HAP-1 (cell line): Measurements from ENCODE around the gene PAX7.
"Not testable (repeated sequence)": the region's sequence is repeated elsewhere in the genome, so short reads cannot be mapped to it uniquely, and the experiment has no call there.

ENCODE experiments used
- DNase-seq, 2 experiments: peaks; one replicate each; pipeline ENCODE4 v3.0.0-alpha.2; 2016 to 2020; ENCODE audit warnings: low spot score in 2 of 2
- H3K27me3 ChIP-seq: fragments of 250-450 bp; sonication (Bioruptor Pico); 2 replicates; pipeline ENCODE4 v1.5.1; 2020; ENCODE audit warnings: low read depth, mild to moderate bottlenecking, moderate library complexity
- H3K36me3 ChIP-seq: fragments of 250-450 bp; sonication (Bioruptor Pico); replicated peaks from 2 replicates; pipeline ENCODE4 v1.5.1; 2020; ENCODE audit warnings: mild to moderate bottlenecking
- H3K4me1 ChIP-seq: fragments of 250-450 bp; sonication (Bioruptor Pico); 2 replicates; pipeline ENCODE4 v1.5.1; 2020; ENCODE audit warnings: mild to moderate bottlenecking
- H3K4me3 ChIP-seq: fragments of 250-450 bp; sonication (Bioruptor Pico); 2 replicates; pipeline ENCODE4 v1.5.1; 2020; ENCODE audit warnings: mild to moderate bottlenecking, moderate library complexity
- H3K9me3 ChIP-seq: fragments of 250-450 bp; sonication (Bioruptor Pico); 2 replicates; pipeline ENCODE4 v1.5.1; 2020; ENCODE audit warnings: mild to moderate bottlenecking, moderate library complexity
- in situ Hi-C: fragments of 300-500 bp; cut with MboI; formaldehyde crosslinking; loops from 3 replicates; pipeline ENCODE4 v1.14.3; 2020; ENCODE audit warnings: low sequenced_read_pairs, inconsistent platforms, mixed read lengths

PAX7 gene

DNA sequence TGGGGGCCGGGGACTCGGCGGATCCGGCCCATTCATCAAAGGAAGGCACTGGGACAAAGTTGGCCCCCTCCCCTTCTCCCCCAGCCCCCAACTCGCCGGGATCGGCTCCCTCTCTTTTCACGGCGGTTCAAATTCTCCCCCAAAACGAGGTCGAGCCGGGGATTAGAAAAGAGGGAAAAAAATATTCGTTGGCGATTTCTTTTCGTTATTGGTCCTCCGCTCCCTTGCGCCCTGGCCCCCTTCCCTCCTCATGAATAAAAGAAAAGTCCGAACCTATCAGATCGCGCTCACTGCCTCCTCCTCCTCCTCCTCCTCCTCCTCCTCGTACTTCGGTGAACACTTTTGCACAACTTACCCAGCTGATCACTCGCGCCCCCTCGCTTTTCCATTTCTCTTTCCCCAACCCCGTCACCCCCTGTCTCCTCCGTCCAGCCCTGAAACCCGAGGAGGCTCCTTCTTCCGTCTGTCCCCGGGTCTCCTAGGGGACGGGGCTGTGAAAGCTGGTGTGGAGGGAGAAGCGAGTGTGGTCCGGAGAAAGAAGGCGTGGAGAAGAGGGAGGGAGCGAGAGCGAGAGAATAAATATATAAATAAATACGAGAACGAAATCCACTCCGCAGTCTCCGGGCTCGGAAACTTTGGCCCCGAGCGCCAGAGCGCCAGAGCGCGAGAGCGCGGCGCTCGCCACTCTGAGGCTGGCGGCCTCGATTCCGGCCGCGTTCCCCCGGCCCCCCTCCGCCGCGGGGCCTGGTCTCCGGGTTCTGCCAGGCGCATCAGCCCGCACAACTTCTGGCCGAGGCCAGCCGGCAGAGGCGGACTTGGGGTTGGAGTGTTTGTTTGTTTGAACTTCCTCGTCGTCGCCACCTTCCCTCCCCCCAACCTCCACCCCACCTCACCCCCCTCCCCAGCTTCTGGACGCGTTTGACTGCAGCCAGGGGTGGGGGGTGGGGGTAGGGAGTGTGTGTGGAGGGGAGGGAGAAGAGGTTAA, at the start of gene PAX7:
PAX7 (plus strand) TSS at position 336 of the 985 bp plus-strand sequence. CDS start 758 bp downstream, outside the sequence.
- Histone ChIP-seq H3K9me3 (no peaks in the 10 kb centered on the region), H3K4me3 (no peak within 1 kb of the TSS), H3K27me3 (peaks cover 90% of the 10 kb centered on the region), H3K4me1 (no peaks in the 10 kb centered on the region), H3K36me3 (no peaks in the 10 kb centered on the region)
- in situ Hi-C loops = no loop called here
- no peak for DNase-seq

- Histone ChIP-seq H3K4me1 (no peaks in the 10 kb centered on the region), H3K36me3 (no peaks in the 10 kb centered on the region), H3K27me3 (peaks cover under 1% of the 10 kb centered on the region; the same call in 1 of the 2 replicates), H3K4me3 (no peak overlapping the region), H3K9me3 (no peaks in the 10 kb centered on the region)
- DNase-seq = peak; percentile 12 to 74
- in situ Hi-C loops = loop anchor here (10.0 to 25.0 kb wide), 3 partner anchors 597 to 1069 kb away; no protein-coding TSS in a partner anchor
These were observed 49.2 kb upstream of the PAX7 start for GRCh38 chr1:18581420-18581880.

GRCh38 chr1:18582890-18583289, 47.8 kb upstream of the PAX7 start:
- no peak for DNase-seq
- no peak overlapping the region for H3K4me3 ChIP-seq
- H3K4me1 ChIP-seq = no peaks in the 10 kb centered on the region
- H3K27me3 ChIP-seq = peaks cover 14% of the 10 kb centered on the region
- H3K9me3 ChIP-seq = no peaks in the 10 kb centered on the region
- in situ Hi-C loops = loop anchor here (10.0 to 25.0 kb wide), 3 partner anchors 598 to 1071 kb away; no protein-coding TSS in a partner anchor
- no peaks in the 10 kb centered on the region for H3K36me3 ChIP-seq

GRCh38 chr1:18583326-18583941, 47.2 kb upstream of the PAX7 start:
- Histone ChIP-seq H3K27me3 (peaks cover 14% of the 10 kb centered on the region), H3K4me1 (no peaks in the 10 kb centered on the region), H3K9me3 (no peaks in the 10 kb centered on the region), H3K4me3 (no peak overlapping the region), H3K36me3 (no peaks in the 10 kb centered on the region)
- in situ Hi-C loops = loop anchor here (10.0 to 25.0 kb wide), 3 partner anchors 599 to 1071 kb away; no protein-coding TSS in a partner anchor
- DNase-seq = no peak

DNA sequence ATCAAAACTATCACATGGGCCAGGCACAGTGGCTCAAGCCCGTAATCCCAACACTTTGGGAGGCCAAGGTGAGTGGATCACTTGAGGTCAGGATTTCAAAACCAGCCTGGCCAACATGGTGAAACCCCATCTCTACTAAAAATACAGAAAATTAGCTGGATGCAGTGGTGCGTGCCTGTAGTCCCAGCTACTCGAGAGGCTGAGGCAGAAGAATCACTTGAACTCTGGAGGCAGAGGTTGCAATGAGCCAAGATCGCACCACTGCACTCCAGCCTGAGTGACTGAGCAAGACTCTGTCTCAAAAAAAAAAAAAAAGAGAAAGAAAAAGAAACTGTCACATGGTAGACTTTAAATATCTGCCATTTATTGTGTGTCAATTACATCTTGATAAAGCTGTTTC, 44.6 kb upstream of the PAX7 start:
- H3K9me3 ChIP-seq, H3K4me1 ChIP-seq, H3K4me3 ChIP-seq, DNase-seq, H3K36me3 ChIP-seq: not testable (repeated sequence)
- in situ Hi-C loops = loop anchor here (10.0 to 25.0 kb wide), 3 partner anchors 601 to 1074 kb away; no protein-coding TSS in a partner anchor
- peaks cover 14% of the 10 kb centered on the region for H3K27me3 ChIP-seq

GRCh38 chr1:18588093-18588492, 42.6 kb upstream of the PAX7 start:
- Histone ChIP-seq H3K4me3 (no peak overlapping the region), H3K9me3 (no peaks in the 10 kb centered on the region), H3K27me3 (peaks cover 14% of the 10 kb centered on the region), H3K36me3 (no peaks in the 10 kb centered on the region), H3K4me1 (no peaks in the 10 kb centered on the region)
- in situ Hi-C loops = loop anchor here (10.0 to 25.0 kb wide), 3 partner anchors 603 to 1076 kb away; no protein-coding TSS in a partner anchor
- DNase-seq = no peak

DNA sequence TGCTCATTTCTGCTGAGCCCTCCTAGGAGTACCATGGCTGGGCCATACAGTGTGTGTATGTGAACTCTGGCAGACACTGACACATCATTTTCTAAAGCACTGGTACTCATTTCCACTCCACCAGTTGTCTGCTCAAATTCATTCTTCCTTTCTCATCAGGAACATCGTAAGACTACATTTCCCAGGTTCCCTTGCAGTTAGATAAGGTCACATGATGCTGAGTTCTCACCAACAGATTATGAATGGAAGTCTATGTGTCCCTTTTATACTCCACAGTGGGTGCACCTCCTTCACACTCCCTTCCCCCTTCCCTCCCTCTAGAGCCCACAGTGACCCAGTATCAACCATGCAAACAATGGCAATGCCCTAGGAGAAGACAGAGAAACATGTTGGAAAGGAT, 38.3 kb upstream of the PAX7 start:
- Histone ChIP-seq H3K9me3 (no peaks in the 10 kb centered on the region), H3K27me3 (peaks cover 5% of the 10 kb centered on the region), H3K36me3 (no peaks in the 10 kb centered on the region), H3K4me1 (no peaks in the 10 kb centered on the region), H3K4me3 (no peak overlapping the region)
- in situ Hi-C loops = loop anchor here (25.0 kb wide), 2 partner anchors 930 to 1080 kb away; no protein-coding TSS in a partner anchor
- DNase-seq = no peak

DNA sequence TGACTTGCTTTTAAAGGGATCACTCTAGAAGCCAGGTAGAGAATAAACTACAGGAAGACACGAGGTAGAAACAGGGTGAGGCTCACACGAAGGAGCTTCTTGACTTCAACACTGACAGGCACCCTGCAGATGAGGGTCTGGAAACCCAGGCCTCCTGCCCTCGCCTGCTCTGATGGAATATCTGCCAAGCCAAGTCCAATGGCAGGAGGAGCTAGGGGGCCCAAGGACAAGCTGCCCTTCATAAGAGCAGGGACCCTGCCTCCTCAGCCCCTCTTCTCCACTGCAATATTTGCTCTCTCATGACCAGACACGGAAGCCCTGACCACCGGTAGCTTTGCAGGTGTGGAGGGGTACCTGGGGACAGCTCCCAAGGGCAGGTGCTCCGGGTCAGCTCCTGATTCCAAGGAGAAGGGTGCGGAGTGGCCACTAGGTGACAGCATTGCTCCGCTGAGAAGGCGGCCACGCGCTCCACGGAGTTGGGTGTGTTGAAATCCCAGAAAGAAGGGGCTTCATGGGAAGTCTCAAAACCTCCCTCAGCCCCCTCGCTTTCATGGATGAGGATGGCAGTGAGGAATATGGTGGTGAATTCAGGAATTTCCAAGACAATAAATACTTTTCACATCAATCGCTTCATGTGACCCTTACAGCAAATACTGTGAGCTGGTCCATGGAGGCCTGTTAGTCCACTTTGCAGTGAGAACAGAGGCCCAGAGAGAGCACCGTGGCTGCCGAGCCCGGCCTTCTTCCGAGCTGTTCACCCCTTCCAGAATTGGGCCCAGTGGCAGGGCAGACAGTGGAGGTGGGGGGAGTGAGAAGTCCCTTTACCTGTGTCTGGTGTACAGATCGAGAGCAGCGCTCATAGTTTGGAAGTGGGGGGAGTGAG, 33.2 kb upstream of the PAX7 start:
- Histone ChIP-seq H3K4me1 (no peaks in the 10 kb centered on the region), H3K9me3 (no peaks in the 10 kb centered on the region), H3K4me3 (no peak overlapping the region), H3K27me3 (no peaks in the 10 kb centered on the region; the same call in 1 of the 2 replicates), H3K36me3 (no peaks in the 10 kb centered on the region)
- in situ Hi-C loops = loop anchor here (25.0 kb wide), 2 partner anchors 935 to 1085 kb away; no protein-coding TSS in a partner anchor
- peak; percentile 49 to 79 for DNase-seq

DNA sequence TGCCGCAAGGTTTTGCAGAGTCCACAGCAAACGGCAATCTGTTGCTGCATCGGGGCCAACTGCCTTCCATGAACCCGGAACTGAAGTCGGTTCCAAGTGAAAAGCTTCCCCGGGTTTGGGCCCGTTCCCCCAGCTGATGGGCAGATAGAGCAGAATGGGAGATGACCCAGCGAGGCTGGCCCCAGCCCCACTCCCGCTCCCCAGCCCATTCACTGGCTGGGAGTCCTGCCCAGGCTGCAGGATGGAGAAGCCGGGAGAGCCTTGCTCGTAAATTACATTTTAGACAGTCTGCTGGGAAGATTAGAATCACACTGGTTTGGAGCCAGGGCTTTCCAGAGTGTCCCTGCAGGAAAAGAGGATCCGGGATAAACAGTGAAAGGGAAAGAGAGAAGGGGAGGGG, 31.6 kb upstream of the PAX7 start:
- DNase-seq = peak; percentile 23 to 31
- peaks cover 10% of the 10 kb centered on the region for H3K4me1 ChIP-seq
- no peak overlapping the region for H3K4me3 ChIP-seq
- in situ Hi-C loops = loop anchor here (25.0 kb wide), 2 partner anchors 937 to 1087 kb away; no protein-coding TSS in a partner anchor
- no peaks in the 10 kb centered on the region for H3K36me3 ChIP-seq
- H3K9me3 ChIP-seq = no peaks in the 10 kb centered on the region
- H3K27me3 ChIP-seq = no peaks in the 10 kb centered on the region; the same call in 1 of the 2 replicates

DNA sequence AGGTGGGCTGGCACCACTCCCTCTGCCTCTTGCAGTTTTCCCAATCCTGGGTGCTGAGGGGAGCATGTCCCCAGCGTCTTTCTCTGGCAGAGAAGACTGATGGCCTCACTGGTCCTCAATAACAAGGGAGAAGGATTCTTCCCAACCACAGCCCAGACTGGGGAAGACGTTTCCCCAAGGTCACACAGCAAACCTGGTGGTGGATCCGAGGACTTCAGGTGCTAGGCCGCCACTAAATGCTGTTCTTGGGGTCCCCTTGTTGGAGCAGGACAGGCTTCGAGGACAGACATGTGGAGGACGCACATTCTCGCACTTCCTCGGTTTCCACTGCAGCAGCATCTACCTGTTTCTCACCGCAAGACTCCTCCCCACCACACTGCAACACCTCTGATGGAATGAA, 30.9 kb upstream of the PAX7 start:
- Histone ChIP-seq H3K4me3 (no peak overlapping the region), H3K27me3 (no peaks in the 10 kb centered on the region; the same call in 1 of the 2 replicates), H3K36me3 (no peaks in the 10 kb centered on the region), H3K4me1 (peaks cover 10% of the 10 kb centered on the region), H3K9me3 (no peaks in the 10 kb centered on the region)
- DNase-seq = no peak
- in situ Hi-C loops = loop anchor here (5.0 to 25.0 kb wide), 3 partner anchors 223 to 1087 kb away; no protein-coding TSS in a partner anchor

DNA sequence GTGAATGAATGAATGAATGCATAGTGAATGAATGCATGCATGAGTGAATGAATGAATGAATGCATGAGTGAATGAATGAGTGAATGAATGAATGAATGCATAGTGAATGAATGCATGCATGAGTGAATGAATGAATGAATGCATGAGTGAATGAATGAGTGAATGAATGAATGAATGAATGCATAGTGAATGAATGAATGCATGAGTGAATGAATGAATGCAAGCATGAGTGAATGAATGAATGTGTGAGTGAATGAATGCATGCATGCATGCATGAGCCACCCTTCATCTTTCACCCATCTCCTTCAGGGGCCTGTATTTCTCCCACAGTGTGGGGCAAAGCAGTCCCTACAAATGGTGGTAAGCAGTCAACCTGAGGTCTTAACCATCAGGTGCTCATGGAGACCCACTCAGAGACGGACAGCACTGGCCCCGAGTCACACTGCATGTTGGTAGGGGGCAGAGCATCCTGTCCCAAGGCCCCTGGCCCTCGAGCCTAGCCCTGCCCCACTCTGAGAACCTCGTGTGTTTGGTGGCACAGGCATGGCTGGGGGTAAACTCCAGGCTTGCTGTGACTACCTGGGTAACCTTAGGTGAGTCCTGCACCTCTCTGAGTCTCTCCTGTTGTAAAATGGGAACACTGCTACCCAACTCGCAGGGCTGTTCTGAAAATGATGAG, 28.0 kb upstream of the PAX7 start:
- no peak overlapping the region for H3K4me3 ChIP-seq
- in situ Hi-C loops = loop anchor here (5.0 kb wide), 1 partner anchor 220 kb away; no protein-coding TSS in a partner anchor
- H3K9me3 ChIP-seq = no peaks in the 10 kb centered on the region
- no peaks in the 10 kb centered on the region for H3K27me3 ChIP-seq
- no peaks in the 10 kb centered on the region for H3K36me3 ChIP-seq
- H3K4me1 ChIP-seq = peaks cover 10% of the 10 kb centered on the region
- no peak for DNase-seq

- in situ Hi-C loops = loop anchor here (5.0 kb wide), 1 partner anchor 219 kb away; no protein-coding TSS in a partner anchor
- Histone ChIP-seq H3K36me3 (no peaks in the 10 kb centered on the region), H3K4me3 (no peak overlapping the region), H3K9me3 (no peaks in the 10 kb centered on the region), H3K4me1 (peaks cover 10% of the 10 kb centered on the region), H3K27me3 (no peaks in the 10 kb centered on the region)
- peak; percentile 70 to 88 for DNase-seq
These were observed 27.3 kb upstream of the PAX7 start for GRCh38 chr1:18603212-18603852.
